ENCODE data around the gene RNU5D-1. TPM values are rescaled to one million over a fixed set of nuclear protein-coding genes. Genes with fewer than 3 reads are reported as not detected.
A peak's percentile ranks its signal among the peaks of the same experiment; 100 is the strongest.

Gene RNU5D-1
- total RNA-seq, 1 experiment from 2014 or later, result not detected

DNA sequence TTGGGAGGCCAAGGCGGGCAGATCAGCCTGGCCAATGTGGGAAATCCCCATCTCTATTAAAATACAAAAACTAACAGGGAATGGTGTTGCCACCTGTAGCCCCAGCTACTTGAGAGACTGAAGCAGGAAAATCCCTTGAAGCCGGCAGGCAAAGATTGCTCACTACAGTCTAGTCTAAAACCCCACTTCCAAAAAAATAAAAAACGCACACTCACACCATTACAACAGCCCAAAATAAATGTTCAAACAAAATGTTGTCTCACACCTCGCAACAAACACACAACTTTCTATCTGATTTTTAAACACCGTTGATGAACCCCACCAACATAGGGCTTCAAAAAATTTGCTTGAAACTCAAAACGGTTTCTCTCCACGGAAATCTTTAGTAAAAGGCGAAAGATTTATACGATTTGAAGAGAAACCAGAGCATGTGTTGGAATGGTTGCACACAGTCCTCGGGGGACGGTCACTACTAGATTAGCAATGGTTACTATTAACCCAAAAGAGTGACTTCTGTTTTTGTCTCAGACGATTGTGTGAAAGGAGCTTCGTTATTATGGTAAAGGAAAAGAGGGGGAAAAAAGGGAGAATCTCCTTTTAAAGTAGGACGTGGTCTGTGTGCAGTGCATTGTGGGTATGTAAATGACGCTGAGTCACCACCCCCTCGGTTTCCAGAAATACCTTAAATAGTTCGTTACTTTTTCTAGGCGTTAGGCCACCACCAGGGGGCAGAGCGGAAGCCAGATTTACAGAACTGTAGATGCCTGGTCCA lies at the start of gene RNU5D-1 (continued):
- TF ChIP-seq, protein P1, sequence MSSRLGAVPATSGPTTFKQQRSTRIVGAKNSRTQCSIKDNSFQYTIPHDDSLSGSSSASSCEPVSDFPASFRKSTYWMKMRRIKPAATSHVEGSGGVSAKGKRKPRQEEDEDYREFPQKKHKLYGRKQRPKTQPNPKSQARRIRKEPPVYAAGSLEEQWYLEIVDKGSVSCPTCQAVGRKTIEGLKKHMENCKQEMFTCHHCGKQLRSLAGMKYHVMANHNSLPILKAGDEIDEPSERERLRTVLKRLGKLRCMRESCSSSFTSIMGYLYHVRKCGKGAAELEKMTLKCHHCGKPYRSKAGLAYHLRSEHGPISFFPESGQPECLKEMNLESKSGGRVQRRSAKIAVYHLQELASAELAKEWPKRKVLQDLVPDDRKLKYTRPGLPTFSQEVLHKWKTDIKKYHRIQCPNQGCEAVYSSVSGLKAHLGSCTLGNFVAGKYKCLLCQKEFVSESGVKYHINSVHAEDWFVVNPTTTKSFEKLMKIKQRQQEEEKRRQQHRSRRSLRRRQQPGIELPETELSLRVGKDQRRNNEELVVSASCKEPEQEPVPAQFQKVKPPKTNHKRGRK (CRISPR knock-in tag; IDR thresholded peaks at IDR 0.05; ENCODE audit: borderline replicate concordance), result no peak
- TF ChIP-seq, protein P2, sequence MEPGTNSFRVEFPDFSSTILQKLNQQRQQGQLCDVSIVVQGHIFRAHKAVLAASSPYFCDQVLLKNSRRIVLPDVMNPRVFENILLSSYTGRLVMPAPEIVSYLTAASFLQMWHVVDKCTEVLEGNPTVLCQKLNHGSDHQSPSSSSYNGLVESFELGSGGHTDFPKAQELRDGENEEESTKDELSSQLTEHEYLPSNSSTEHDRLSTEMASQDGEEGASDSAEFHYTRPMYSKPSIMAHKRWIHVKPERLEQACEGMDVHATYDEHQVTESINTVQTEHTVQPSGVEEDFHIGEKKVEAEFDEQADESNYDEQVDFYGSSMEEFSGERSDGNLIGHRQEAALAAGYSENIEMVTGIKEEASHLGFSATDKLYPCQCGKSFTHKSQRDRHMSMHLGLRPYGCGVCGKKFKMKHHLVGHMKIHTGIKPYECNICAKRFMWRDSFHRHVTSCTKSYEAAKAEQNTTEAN (CRISPR knock-in tag; IDR thresholded peaks at IDR 0.05), result peak; percentile 75; the same call in 1 of the 2 replicates
- TF ChIP-seq ELF4 (CRISPR knock-in tag; IDR thresholded peaks at IDR 0.05; ENCODE audit: low read depth), result no peak
- TF ChIP-seq ZNF416 (CRISPR knock-in tag; IDR thresholded peaks at IDR 0.05), result peak; percentile 95
- TF ChIP-seq, protein P3, sequence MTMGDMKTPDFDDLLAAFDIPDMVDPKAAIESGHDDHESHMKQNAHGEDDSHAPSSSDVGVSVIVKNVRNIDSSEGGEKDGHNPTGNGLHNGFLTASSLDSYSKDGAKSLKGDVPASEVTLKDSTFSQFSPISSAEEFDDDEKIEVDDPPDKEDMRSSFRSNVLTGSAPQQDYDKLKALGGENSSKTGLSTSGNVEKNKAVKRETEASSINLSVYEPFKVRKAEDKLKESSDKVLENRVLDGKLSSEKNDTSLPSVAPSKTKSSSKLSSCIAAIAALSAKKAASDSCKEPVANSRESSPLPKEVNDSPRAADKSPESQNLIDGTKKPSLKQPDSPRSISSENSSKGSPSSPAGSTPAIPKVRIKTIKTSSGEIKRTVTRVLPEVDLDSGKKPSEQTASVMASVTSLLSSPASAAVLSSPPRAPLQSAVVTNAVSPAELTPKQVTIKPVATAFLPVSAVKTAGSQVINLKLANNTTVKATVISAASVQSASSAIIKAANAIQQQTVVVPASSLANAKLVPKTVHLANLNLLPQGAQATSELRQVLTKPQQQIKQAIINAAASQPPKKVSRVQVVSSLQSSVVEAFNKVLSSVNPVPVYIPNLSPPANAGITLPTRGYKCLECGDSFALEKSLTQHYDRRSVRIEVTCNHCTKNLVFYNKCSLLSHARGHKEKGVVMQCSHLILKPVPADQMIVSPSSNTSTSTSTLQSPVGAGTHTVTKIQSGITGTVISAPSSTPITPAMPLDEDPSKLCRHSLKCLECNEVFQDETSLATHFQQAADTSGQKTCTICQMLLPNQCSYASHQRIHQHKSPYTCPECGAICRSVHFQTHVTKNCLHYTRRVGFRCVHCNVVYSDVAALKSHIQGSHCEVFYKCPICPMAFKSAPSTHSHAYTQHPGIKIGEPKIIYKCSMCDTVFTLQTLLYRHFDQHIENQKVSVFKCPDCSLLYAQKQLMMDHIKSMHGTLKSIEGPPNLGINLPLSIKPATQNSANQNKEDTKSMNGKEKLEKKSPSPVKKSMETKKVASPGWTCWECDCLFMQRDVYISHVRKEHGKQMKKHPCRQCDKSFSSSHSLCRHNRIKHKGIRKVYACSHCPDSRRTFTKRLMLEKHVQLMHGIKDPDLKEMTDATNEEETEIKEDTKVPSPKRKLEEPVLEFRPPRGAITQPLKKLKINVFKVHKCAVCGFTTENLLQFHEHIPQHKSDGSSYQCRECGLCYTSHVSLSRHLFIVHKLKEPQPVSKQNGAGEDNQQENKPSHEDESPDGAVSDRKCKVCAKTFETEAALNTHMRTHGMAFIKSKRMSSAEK (CRISPR knock-in tag; IDR thresholded peaks at IDR 0.05; ENCODE audit: borderline replicate concordance), result peak; percentile 98
- peak; percentile 20; the same call in 1 of the 2 replicates for TF ChIP-seq JUN (CRISPR knock-in tag; IDR thresholded peaks at IDR 0.05)
- TF ChIP-seq, protein P4, sequence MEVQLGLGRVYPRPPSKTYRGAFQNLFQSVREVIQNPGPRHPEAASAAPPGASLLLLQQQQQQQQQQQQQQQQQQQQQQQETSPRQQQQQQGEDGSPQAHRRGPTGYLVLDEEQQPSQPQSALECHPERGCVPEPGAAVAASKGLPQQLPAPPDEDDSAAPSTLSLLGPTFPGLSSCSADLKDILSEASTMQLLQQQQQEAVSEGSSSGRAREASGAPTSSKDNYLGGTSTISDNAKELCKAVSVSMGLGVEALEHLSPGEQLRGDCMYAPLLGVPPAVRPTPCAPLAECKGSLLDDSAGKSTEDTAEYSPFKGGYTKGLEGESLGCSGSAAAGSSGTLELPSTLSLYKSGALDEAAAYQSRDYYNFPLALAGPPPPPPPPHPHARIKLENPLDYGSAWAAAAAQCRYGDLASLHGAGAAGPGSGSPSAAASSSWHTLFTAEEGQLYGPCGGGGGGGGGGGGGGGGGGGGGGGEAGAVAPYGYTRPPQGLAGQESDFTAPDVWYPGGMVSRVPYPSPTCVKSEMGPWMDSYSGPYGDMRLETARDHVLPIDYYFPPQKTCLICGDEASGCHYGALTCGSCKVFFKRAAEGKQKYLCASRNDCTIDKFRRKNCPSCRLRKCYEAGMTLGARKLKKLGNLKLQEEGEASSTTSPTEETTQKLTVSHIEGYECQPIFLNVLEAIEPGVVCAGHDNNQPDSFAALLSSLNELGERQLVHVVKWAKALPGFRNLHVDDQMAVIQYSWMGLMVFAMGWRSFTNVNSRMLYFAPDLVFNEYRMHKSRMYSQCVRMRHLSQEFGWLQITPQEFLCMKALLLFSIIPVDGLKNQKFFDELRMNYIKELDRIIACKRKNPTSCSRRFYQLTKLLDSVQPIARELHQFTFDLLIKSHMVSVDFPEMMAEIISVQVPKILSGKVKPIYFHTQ (CRISPR knock-in tag; IDR thresholded peaks at IDR 0.05), result peak; percentile 97
- TF ChIP-seq, protein P5, sequence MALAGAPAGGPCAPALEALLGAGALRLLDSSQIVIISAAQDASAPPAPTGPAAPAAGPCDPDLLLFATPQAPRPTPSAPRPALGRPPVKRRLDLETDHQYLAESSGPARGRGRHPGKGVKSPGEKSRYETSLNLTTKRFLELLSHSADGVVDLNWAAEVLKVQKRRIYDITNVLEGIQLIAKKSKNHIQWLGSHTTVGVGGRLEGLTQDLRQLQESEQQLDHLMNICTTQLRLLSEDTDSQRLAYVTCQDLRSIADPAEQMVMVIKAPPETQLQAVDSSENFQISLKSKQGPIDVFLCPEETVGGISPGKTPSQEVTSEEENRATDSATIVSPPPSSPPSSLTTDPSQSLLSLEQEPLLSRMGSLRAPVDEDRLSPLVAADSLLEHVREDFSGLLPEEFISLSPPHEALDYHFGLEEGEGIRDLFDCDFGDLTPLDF (CRISPR knock-in tag; IDR thresholded peaks at IDR 0.05), result 0 out of 2 replicates have a peak, but pooled peaks have one; percentile 4
- TF ChIP-seq IRF2 (CRISPR knock-in tag; IDR thresholded peaks at IDR 0.05; ENCODE audit: borderline replicate concordance, low read depth), result no peak
- TF ChIP-seq, protein P6, sequence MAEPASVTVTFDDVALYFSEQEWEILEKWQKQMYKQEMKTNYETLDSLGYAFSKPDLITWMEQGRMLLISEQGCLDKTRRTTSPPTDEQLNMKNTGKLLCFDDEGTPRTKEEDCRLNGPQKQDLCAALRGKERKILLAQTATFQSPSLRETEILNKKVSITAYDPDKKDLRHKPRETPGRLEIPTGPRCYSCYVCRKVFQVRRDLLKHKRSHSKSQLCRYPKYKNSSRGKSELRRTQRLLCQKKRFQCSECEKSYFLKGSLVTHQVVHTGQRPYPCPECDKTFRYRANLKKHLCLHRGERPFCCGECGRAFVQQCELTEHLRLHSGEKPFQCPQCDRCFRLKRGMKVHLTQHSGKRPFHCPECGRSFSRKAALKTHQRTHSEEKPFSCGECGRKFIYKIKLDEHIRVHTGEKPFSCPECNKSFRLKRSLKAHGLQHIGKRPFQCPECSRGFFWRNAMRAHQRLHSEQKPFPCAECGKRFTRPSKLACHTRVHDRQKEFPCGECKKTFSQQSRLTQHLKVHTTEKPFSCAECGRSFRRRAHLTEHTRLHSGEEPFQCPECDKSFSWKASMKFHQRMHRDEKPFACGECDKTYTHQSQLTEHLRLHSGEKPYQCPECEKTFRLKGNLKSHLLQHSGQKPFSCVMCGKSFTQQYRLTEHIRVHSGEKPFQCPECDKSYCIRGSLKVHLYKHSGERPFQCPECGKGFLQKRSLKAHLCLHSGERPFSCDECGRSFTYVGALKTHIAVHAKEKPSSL (CRISPR knock-in tag; conservative IDR thresholded peaks at IDR 0.05), result peak; percentile 98
- peak; percentile 80; the same call in 1 of the 2 replicates for TF ChIP-seq SP1 (CRISPR knock-in tag; conservative IDR thresholded peaks at IDR 0.05)
- TF ChIP-seq TEAD1 (CRISPR knock-in tag; IDR thresholded peaks at IDR 0.05), result peak; percentile 24; the same call in 1 of the 2 replicates
- TF ChIP-seq, protein P7, sequence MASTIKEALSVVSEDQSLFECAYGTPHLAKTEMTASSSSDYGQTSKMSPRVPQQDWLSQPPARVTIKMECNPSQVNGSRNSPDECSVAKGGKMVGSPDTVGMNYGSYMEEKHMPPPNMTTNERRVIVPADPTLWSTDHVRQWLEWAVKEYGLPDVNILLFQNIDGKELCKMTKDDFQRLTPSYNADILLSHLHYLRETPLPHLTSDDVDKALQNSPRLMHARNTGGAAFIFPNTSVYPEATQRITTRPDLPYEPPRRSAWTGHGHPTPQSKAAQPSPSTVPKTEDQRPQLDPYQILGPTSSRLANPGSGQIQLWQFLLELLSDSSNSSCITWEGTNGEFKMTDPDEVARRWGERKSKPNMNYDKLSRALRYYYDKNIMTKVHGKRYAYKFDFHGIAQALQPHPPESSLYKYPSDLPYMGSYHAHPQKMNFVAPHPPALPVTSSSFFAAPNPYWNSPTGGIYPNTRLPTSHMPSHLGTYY (CRISPR knock-in tag; IDR thresholded peaks at IDR 0.05), result peak; percentile 96
- no peak for TF ChIP-seq TEAD4 (CRISPR knock-in tag; IDR thresholded peaks at IDR 0.05)
- TF ChIP-seq, protein P8, sequence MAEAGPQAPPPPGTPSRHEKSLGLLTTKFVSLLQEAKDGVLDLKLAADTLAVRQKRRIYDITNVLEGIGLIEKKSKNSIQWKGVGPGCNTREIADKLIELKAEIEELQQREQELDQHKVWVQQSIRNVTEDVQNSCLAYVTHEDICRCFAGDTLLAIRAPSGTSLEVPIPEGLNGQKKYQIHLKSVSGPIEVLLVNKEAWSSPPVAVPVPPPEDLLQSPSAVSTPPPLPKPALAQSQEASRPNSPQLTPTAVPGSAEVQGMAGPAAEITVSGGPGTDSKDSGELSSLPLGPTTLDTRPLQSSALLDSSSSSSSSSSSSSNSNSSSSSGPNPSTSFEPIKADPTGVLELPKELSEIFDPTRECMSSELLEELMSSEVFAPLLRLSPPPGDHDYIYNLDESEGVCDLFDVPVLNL (CRISPR knock-in tag; IDR thresholded peaks at IDR 0.05; ENCODE audit: borderline replicate concordance, low read depth), result no peak
